Rectal smooth muscle tissue (tissue), 1 donor: Measurements from ENCODE around the gene FHOD3.

ENCODE experiments used
- H3K27ac ChIP-seq: one replicate; pipeline ENCODE4 v1.7.0; 2013; ENCODE audit warnings: low read depth, low read length, inconsistent platforms
- H3K27me3 ChIP-seq: one replicate; pipeline ENCODE4 v1.7.0; 2013; ENCODE audit warnings: low read length; ENCODE audit not compliant: control insufficient read depth, insufficient read depth
- H3K36me3 ChIP-seq: one replicate; pipeline ENCODE4 v1.7.0; 2013; ENCODE audit warnings: low read length; ENCODE audit not compliant: control insufficient read depth, insufficient read depth
- H3K4me1 ChIP-seq: one replicate; pipeline ENCODE4 v1.7.0; 2013; ENCODE audit warnings: low read length; ENCODE audit not compliant: control insufficient read depth, insufficient read depth
- H3K4me3 ChIP-seq: one replicate; pipeline ENCODE4 v1.7.0; 2013; ENCODE audit warnings: low read length
- H3K9ac ChIP-seq: one replicate; pipeline ENCODE4 v1.7.0; 2013; ENCODE audit warnings: low read length

Gene FHOD3

DNA sequence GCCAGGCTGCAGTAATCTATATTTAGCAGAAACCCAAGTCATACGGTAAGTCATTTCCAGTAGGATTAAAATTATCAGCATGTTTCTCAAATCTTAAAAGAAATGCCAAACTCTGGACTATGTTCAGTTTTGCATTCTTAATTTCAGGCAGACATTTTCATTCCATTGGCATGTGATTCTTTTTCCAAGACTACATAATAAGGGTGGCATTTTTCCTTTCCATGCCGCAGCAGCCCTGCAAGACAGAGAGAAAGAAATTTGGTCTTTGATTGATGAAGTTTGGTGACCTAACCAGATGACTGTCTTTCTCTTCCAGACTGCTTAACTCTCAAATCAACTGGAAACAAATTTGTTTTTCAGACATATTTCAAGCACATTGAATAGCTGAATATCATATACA, 118.1 kb downstream of the FHOD3 start:
- no peak overlapping the region for H3K4me3 ChIP-seq
- no peaks in the 10 kb centered on the region for H3K36me3 ChIP-seq
- H3K27ac ChIP-seq: no peak overlapping the region
- H3K4me1 ChIP-seq: no peaks in the 10 kb centered on the region
- no peaks in the 10 kb centered on the region for H3K27me3 ChIP-seq
- no peak overlapping the region for H3K9ac ChIP-seq

DNA sequence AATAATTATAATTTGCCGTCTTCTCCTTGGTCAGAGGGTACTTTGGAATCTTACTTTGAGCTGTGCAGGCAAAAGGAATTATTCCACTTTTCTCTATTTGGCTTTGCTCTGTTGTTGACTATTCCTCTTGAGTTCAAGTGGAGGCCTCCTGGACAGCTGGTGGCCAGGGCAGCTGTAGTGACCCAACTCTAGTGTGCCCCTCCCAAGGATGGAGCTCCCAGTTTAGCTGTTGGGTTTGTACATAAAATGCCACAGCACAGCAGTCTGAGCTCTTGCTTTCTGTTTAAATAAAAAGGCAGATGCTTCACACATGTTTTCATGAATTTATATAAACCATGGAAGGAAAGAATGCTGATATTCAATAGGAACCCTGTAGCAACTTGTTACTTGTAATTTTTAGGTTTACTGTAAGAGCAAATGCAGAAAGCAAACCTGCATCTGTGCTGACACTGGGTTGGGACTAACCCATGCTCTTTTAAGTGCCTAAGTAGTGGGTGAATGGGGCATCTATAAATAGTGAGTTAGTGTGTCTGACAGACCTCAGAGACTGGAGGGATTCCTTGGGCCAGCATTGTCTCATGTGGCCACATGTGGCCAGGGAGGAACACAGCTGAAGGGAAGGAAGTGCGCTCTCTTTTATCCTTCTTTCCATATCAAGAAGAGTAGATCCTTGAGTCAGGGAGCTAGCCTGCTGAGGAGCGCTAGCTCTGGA, 121.8 kb downstream of the FHOD3 start:
- Histone ChIP-seq H3K36me3 (no peaks in the 10 kb centered on the region), H3K4me1 (no peaks in the 10 kb centered on the region), H3K27me3 (no peaks in the 10 kb centered on the region), H3K4me3 (no peak overlapping the region), H3K9ac (no peak overlapping the region), H3K27ac (no peak overlapping the region)

DNA sequence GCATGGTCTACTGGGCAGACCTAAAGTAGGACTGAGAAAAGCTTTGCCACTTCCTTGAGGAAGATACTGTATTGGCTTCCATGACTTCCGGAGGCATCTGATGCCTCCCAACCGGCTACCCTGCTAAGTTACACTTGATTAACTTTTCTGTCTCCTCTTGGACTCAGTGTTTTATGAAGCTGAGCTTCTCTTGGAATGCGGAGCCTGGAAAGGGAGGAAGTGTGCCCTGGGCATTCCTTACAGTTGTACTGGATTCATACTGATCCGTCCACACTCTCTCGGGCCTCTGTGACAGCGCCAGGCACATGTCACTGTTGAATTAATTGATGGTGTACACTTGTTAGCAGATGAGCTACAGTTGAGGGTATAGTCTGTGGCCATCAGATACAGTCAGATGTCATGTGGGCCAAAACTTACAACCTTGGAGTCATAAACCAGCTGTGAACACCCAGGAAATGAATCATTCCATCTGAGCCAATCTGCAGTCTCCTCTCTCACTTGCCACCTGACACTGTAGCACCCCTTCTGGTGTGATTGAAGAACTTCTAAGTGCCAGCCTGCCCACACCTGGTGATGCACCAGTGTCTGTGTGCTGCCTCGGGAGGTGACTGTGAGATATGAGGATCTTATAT, 122.5 kb downstream of the FHOD3 start:
- no peak overlapping the region for H3K9ac ChIP-seq
- H3K4me1 ChIP-seq: no peaks in the 10 kb centered on the region
- no peak overlapping the region for H3K4me3 ChIP-seq
- H3K27ac ChIP-seq: no peak overlapping the region
- H3K36me3 ChIP-seq: no peaks in the 10 kb centered on the region
- H3K27me3 ChIP-seq: no peaks in the 10 kb centered on the region

DNA sequence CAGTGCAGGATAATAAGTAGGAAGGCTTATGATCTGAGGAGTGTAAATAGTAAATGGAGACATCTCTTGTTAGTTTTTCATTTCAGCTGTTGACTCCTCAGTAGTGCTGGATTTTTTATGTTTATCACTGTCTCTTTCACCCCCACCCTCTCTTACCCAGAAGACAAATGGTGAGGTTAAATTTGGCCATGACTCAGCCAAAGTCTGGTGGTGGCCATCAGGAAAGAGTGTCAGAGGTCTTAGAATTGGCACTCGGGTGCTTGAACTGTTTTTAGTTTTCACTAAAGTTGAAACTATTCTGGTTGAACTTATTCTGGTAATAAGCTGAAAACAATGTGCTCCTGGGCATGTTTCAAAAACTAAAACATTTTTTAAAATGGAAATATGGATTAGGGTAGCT, 123.3 kb downstream of the FHOD3 start:
- H3K4me3 ChIP-seq: no peak overlapping the region
- no peak overlapping the region for H3K9ac ChIP-seq
- no peak overlapping the region for H3K27ac ChIP-seq
- no peaks in the 10 kb centered on the region for H3K4me1 ChIP-seq
- no peaks in the 10 kb centered on the region for H3K36me3 ChIP-seq
- no peaks in the 10 kb centered on the region for H3K27me3 ChIP-seq

DNA sequence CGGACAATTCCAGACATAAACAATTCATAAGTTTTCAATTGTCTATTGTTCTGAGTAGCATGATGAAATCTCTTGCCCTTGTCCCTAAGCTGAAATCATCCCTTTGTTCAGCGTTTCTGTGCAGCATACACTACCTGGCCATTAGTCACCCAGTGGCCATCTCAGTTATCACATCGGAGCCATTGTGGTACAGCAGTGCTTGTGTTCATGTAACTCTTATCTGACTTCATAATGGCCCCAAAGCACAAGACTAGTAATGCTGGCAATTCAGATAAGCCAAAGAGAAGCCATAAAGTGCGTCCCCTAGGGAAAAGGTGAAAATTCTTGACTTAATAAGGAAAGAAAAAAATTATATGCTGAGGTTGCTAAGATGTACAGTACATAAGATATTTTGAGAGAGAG, 127.2 kb downstream of the FHOD3 start:
- Histone ChIP-seq H3K9ac (no peak overlapping the region), H3K36me3 (no peaks in the 10 kb centered on the region), H3K4me3 (no peak overlapping the region), H3K27me3 (no peaks in the 10 kb centered on the region), H3K4me1 (no peaks in the 10 kb centered on the region), H3K27ac (no peak overlapping the region)

DNA sequence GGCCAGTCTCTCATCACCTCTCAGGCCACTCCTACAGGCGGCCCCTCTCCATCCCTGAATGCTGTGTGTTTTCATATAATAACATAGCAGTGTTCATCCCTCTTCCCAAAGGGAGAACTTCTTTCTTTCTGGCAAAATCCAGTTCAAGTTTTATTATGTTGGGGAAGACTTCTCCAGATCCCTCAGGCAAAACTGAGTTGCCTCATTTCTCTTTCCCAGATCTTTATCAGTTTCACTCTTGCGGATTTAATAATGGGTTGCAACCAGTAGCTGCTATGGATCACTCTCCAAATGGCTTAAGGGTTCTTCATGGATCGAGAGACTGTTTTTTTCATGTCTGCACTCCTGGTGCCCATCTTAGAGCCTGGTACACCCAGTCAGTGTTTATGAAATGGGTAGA, 129.9 kb downstream of the FHOD3 start:
- Histone ChIP-seq H3K27me3 (no peaks in the 10 kb centered on the region), H3K4me3 (no peak overlapping the region), H3K9ac (no peak overlapping the region), H3K27ac (no peak overlapping the region), H3K4me1 (no peaks in the 10 kb centered on the region), H3K36me3 (no peaks in the 10 kb centered on the region)

DNA sequence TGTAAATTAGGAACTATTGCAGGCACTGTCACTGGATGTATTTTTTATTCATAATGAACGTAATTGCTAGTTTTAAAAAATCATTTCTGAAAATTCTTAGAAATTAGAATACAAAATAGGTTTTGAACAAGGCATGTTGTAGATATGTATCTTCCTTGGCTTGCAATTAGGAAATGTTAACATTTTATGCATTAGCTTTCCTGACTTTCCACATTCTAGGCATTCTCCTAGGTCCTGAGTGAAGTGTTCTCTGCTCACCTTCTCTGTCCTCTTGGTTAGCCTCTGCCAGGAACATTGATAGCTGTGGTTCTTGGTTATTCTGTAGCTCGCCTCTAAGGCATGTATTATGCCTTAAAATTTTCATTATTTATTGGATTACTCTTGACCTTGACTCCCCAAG, 130.3 kb downstream of the FHOD3 start:
- Histone ChIP-seq H3K4me3 (no peak overlapping the region), H3K4me1 (no peaks in the 10 kb centered on the region), H3K9ac (no peak overlapping the region), H3K27ac (no peak overlapping the region), H3K27me3 (no peaks in the 10 kb centered on the region), H3K36me3 (no peaks in the 10 kb centered on the region)

DNA sequence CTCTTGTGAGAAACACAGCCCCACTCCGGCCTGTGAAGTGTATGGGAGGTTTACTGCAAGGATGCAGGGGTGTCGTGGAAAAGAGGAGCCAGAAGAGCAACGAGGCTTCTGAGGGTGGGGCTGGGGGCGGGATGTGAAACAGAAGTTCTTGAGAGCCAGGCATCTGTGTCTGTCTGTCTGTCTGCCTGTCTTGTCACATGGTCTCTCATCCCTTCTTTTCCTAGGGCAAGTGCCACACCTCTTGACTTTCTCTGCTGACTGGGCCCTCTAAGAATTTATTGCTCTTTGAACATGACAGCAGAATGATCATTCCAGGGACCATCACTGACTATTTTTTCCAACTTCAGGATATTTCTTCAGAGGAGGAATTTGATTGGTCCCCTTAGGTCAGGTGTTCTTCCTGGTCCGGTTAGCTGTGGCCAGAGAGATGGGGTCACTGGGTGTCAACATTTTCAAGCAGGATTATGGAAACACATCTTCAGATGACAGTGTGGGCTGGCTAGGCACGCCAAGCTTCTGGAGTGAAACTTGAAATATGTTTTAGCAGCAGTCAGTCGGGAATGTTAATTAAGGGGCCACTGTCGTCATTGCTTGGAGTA, 131.0 kb downstream of the FHOD3 start:
- no peak overlapping the region for H3K9ac ChIP-seq
- no peaks in the 10 kb centered on the region for H3K4me1 ChIP-seq
- no peaks in the 10 kb centered on the region for H3K27me3 ChIP-seq
- no peaks in the 10 kb centered on the region for H3K36me3 ChIP-seq
- no peak overlapping the region for H3K27ac ChIP-seq
- no peak overlapping the region for H3K4me3 ChIP-seq

DNA sequence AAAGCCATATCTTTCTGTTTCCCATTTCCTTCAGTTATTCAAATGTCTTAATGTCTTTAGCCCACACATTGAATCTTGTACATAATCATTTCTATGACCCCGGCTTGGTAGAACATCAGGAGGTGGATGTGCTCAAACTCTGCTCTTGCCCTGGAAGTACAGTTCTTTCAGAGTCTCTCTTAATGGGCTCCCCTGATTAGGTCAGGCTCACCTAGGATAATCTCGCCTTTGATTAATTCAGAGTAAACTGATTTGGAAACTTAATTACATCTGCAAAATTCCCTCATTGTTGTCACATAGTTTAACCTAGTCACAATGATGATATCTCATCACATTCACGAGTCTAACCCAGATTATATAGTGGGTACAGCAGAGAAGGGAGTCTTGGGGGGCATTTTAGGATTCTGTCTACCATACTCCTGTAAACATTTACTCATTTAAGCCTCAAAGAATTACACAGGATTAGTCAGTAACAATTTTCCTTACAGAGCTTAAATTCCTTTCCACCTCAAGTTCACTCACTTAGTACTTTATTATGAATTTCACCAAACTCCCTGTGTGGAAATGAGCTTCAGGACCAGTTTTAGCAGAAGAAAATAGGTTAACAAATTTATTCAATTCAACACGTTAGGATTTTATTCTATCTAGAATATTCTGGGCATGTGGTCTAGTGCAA, 135.5 kb downstream of the FHOD3 start:
- Histone ChIP-seq H3K4me1 (no peaks in the 10 kb centered on the region), H3K9ac (no peak overlapping the region), H3K4me3 (no peak overlapping the region)

DNA sequence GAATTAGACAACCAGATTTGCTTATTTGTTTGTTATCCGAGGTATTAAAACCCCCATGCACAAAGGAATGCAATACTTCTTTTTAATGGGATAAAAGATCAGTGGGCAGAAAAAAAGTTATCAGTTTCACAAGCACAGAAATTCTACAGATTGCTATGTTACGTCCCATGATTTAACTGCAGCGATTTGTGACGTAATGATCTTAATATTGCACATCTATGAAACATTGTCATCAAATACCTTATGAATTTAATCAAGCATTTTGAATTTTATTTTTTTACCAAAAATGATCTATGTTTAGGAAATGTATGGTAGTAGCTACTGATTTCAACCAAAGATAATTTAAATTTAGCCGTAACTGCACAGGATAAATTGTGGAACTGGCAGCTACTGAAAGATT, 138.9 kb downstream of the FHOD3 start:
- H3K27me3 ChIP-seq: no peaks in the 10 kb centered on the region
- no peak overlapping the region for H3K27ac ChIP-seq
- H3K36me3 ChIP-seq: no peaks in the 10 kb centered on the region
- H3K4me3 ChIP-seq: no peak overlapping the region
- no peak overlapping the region for H3K9ac ChIP-seq
- H3K4me1 ChIP-seq: peaks cover 2% of the 10 kb centered on the region

More for the DNA sequence above, 135.5 kb downstream of the FHOD3 start:
- Histone ChIP-seq H3K27me3 (no peaks in the 10 kb centered on the region), H3K27ac (no peak overlapping the region), H3K36me3 (no peaks in the 10 kb centered on the region)

DNA sequence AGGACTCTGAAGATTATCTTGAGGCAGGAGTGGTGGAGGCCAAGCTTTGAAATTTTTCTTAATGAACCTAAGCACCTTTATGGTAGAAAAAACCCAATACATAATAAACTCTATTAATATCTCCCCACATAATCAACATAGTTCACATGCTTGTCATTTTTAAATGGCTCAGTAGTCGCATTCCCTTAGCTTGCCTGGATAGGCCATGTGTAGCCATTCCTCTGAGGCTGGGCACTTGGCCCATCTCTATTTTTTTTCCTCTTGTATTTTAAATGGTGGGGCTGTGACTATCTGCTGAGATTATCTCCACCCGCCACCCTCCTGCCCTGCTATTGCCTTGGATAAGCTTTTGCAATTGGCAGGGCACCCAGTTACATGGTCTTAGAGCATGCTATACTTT, 143.1 kb downstream of the FHOD3 start:
- H3K27me3 ChIP-seq: no peaks in the 10 kb centered on the region
- H3K4me3 ChIP-seq: no peak overlapping the region
- H3K9ac ChIP-seq: no peak overlapping the region
- H3K36me3 ChIP-seq: no peaks in the 10 kb centered on the region
- H3K4me1 ChIP-seq: peaks cover 2% of the 10 kb centered on the region
- no peak overlapping the region for H3K27ac ChIP-seq

DNA sequence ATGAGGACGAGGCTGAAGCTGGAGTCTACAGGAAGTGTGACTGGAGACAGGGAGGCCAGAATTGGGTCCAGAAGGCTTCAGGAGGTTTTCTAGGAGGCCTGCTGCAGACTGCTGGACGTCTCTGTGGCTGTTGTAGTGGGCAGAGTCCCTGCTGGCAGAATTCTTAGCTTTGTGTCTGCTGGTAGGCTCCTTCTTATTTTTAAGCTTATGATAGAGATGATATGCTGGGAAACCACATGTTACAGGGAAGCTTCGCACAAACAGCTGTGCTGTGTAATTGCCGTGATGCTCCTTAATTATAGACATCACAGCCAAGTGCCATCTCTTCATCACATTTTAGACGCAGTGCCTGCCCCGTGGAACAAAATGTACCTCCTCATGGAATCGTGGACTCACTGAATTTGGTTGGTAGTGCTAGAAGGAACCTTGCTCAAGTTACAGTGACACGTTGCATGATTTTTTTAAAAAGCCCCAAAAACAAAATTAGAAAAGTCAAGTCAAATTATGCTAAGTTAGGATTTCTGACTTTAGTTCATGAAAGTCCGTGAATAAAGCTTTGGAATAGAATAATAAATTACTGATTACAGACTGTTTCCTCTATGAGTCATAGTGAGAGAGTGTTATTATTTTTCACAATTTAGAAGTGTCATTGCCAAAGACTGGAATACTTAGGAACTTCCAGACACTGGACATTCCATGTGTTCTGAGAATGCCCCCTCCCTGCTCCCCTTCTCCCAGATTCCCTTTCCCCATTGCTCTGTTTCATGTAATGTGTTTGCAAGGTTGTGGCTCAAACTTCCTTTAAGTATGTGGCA, 144.1 kb downstream of the FHOD3 start:
- Histone ChIP-seq H3K4me1 (peaks cover 2% of the 10 kb centered on the region), H3K27ac (peak overlapping the region; percentile 46), H3K36me3 (no peaks in the 10 kb centered on the region), H3K9ac (no peak overlapping the region), H3K27me3 (no peaks in the 10 kb centered on the region), H3K4me3 (no peak overlapping the region)
